Hematopoietic multipotent progenitor cell treated with erythropoietin and hydrocortisone succinate and interleukin-3 and kit ligand, for 8 days (in vitro differentiated cells): ENCODE results near the gene METTL17.
A peak's percentile ranks its signal among the peaks of the same experiment; 100 is the strongest.
"Not testable (repeated sequence)": the region's sequence is repeated elsewhere in the genome, so short reads cannot be mapped to it uniquely, and the experiment has no call there.

Source experiments
- DNase-seq: peaks from one replicate; pipeline ENCODE4 v3.0.0-alpha.2; 2015

Gene METTL17

DNA sequence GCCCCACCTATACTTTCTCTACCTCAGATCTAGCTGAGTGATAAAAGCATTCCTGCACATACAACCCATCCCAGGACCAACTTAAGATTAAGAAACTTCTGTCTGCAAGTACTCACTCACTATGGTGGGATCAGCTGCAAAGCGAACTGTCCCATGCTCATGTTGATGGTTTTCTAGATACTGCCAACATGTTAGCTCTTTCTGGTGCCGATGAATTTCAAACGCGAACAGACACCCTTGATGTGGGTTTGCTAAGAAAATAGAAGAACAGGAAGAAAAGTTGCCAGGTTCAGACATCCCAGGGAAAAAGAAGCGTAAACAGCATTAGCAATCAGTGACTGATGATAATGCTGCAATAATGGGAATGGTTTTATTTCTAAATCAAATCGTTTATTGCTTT lies 7.8 kb downstream of the METTL17 start:
- DNase-seq = no peak

DNA sequence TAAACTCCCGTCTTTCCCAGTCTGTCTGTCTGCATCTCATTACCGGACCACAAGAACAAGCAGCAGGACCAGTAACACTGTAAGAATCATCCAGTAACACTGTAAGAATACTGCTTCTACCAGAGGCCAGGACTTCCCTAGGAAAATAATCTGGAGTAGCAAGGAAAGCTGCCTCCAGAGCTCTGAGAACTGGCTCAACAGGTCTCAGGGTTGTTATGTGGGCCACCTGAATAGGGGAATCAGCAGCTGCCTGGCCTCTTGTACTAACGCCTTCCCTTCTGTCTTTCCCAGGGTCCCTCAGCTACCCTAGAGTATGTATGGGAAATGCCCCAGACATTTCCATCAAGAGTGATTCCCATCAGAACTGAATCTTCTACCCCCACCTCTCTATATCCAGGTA lies 8.4 kb downstream of the METTL17 start:
- DNase-seq = no peak

DNA sequence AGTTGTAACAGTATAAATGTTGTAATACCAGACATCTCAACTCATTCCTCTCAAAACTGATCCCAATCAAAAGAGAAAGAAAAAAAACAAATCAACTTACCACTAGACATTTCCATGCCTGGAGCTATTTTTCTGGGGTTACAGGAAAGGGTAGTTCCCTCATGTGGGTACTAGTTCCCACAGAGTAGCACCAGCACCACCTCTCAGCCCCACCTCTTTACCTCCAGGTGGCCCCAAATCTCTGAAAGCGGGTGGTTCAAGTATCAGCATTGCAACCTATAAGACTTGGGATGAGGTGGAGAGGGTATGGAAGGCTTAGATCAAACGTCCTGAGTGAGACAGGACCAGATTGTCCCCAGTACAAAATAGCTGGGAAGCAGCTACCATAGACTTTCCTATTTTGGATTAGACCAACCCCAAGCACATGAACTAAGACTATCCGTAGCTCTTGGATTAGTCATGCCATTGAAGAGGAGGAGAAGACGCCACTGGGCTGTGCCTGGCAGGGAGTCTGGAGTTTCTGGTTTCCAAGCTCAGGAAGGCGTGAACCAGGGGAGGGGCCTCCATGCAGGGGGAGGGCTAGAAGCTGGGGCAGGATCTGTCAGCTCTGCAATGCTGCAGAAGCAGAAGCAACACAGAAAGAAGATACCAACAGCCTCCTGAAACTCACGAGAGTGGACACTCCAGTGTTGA lies 9.0 kb downstream of the METTL17 start, which contains the start of gene SLC39A2:
Gene SLC39A2, plus strand, starts transcription at position 620 of the 693 bp plus-strand sequence. CDS start 154 bp downstream, outside the sequence.
- DNase-seq = no peak

DNA sequence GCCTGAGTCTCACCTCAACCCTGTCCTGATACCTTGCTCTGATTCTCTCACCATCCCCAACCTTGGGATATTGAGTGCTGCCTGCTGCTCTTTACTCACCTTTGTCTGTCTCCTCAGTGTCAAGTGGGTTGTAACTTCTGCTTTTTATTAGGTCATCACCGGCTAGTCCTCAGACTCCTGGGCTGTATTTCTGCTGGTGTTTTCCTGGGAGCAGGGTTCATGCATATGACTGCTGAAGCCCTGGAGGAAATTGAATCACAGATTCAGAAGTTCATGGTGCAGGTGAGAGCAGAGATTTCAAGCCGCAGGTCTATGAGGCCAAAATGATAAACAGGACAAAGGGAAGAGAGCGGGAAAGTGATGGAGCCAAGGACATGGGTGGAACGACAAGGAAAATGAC lies 9.8 kb downstream of the METTL17 start:
- no peak for DNase-seq

DNA sequence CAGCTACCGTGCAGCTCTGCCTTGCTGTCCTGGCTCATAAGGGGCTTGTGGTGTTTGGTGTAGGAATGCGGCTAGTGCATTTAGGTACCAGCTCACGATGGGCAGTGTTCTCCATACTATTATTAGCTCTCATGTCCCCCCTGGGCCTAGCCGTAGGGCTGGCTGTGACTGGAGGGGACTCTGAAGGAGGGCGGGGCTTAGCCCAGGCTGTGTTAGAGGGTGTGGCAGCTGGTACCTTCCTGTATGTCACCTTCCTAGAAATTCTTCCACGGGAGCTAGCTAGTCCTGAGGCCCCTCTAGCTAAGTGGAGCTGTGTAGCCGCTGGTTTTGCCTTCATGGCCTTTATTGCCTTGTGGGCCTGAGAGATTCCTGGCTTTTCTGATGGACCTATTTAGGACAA lies 11.4 kb downstream of the METTL17 start:
- DNase-seq = no peak

DNA sequence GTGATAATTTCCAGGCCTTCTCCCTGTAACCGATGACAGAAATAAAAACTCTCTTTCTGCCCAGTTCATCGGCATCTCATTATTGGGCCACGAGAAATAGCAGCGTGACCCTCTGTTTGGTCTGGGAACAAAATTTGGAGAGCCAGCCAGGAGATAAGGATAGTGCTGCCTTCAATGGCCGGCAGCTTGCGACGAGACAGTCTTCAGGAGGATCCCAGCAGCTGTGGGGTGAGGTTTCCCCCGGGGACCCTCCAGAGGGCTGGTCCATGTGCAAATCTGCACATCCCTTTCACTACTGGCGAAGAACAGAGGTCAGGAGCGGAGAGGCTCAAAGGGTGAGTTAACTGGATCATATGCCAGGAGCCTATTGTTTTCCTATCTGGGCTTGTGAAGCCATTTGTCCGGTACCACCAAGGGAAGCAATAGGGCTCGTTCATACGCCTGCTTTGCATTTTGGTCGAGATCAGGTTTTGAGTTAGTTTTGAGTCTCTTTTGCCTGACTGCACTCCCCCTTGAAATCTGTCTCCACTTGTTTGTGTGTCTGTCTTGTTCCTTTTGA lies 14.1 kb downstream of the METTL17 start:
- DNase-seq = no peak

DNA sequence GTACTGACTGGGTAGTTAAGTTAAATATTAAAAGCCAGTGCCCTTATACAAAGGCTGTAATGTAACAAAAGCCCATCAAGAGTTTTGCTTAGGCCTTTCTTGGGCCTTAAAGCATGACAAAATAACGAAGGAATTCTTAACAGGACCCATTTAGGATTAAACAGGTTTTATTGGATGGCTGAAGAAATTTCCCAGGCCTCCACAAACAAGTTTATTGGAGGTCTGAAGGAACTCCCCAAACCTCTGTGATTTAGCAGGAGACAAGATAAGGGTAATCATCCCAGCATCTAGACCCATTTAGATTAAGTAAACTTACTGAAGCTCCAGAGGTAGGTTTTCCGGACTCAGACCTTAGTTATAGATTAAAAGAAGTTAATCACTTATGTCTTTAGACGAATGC lies 19.9 kb downstream of the METTL17 start:
- DNase-seq = not testable (repeated sequence)

DNA sequence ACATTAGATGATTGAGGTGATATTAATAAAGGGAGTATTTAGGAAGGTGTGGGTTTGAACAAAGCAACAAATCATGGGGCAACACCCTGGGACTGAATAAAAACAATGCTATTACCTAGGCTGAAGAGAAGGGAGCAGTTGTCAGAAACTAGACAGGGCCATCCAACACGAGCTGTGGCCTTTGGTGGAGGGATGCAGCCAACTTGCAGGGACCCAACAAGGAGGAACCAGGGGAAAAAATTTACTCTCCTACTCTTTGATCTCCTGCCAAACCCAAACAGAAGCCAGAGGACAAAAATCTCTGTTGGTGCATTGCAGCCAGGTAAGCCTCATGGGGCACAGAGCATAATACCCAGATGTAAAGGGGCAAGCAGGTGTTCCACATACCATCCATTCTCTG lies 21.4 kb downstream of the METTL17 start:
- no peak for DNase-seq

DNA sequence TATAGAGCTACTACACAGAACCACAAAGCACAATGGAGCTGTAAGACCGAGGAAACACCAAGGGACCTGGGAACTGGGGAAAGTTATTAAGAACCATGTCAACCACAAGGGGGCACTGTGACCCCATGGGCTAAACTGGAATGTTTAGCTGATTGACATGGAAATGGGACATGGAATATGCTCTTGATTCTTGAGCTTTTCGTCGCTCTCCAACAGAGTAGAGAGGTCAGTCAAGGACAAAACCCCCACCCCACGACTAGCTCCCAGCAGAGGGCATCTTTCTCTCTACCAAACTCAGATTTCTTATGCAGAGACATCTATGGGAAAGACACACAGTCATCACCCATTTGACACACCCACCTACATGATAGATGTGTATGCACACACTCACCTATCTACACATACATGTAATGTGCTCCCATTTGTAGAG lies 25.0 kb downstream of the METTL17 start:
- peak; percentile 87 for DNase-seq

DNA sequence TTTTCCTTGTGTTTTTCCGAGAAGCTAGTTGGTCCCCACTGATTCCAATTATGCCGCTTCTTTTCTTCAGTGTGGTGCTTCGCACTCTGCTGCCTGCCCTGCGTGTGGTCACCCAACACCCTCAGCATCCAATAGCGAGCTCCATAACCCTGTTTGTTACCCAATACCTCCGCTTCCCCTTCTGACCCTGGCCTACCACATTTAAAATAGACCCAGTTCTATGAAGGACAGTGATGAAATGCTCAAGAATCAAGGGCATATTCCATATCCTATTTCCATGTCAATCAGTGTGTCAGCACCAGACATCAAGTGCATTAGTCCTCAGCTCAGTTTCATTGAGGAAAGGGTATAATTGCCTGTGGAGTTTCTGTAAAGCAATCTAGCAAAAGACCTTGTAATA lies 25.5 kb downstream of the METTL17 start:
- no peak for DNase-seq

DNA sequence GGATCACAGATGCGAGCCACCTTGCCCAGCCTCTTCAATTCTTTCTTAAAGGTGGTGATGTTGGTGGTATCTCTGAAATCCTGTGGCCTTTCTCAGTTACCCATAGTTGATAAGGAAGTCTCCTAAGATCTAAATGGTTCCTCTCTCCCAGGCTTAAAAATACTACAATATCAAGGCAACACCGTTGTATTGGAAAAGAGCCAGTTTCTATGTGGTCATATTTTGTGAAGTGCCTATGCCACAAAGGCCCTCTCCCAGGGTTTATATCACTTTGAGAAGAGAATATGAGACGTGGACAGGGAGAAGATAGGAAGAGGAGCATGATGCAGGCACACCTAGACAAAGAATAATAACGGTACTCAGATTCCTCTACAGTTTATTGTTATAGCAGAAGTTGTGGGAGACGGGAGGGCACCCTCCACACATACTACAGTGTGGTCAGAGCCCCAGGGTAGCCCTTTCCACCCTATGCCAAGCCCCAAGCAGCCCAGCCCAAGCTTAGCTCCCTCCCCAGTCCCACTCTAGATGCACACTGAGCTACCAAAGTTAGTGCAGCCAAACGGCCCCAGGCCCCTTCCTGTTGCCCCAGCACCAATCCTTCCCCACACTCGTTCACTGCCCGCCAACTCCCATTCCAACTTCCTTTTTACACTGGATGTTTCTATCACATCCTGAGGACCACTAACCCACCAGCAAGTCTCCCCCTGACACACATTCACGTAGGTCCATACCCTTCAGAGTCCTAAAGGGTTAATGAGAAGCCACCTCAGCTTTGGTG lies 26.8 kb downstream of the METTL17 start:
- peak; percentile 22 for DNase-seq

DNA sequence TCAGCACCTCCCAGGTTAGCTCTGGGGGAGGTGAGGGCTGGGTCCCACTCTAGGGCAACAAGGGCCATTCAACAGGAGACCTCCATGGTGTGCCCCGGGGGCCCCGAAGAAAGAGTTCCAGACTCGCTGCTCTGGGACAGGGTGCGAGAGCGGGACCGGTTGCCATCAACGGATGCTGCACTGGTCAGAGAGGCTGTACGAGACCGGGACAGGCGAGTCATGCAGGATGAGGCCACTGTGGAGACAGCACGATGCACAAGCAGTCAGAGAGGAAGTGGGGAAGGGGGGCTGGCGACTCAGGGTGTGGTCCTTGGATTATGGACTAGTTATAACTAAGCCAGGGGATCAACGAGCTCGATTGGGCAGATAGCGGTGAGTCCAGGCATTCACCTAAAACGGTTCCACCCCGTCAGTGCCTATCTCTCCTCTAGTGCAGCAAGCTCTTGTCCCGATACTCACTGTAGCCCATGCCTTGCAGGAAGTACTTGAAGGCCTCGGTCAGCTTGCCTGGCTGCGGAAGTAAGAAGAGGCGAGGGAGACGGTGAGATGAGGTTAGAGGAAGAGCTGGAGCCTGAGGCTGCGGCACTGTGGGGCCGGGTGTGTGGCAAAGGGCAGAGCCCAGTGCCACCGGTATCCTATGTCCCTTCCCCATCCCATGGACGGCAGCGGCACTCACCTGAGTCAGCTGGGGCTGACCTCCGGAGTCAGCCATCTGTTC lies 27.9 kb downstream of the METTL17 start:
- DNase-seq = no peak

DNA sequence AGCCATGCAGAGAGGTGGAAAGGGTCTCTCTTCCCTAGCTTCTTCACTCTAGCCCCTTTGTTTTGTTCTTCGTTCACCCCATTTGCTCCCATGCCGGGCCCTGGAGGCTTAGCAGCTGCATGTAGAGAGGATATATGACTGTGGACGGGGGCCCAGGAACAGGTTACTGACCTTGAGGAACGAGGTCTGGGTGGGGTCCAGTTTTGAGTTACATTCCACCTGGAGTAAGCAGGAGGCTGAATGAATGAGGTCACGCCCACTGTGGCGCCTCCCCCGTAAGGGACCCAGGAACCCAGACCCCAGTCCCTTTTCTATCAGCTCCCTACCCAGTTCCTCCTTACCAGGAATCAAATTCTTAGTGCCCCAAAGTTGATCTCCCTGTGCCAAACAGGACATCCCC lies 28.5 kb downstream of the METTL17 start:
- DNase-seq = no peak

DNA sequence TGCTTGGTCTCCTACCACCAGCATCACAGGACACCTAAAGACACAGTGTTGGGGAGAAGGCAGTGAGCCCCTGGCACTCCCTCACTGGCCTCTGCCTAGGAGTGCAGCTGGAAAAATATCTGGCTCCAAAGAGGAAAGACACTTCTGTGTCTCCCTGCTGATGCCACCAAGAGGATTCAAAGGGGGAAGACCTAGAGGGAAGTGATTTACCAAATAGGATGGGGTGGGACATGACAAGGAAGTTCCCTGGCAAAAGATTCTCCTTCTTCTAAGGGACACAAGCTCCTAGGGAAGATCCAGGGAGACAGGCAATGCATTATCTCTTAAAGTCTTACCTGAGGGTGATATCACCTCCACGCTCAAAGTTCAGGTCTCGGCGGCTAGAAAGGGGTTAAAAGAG lies 29.0 kb downstream of the METTL17 start:
- DNase-seq = no peak

DNA sequence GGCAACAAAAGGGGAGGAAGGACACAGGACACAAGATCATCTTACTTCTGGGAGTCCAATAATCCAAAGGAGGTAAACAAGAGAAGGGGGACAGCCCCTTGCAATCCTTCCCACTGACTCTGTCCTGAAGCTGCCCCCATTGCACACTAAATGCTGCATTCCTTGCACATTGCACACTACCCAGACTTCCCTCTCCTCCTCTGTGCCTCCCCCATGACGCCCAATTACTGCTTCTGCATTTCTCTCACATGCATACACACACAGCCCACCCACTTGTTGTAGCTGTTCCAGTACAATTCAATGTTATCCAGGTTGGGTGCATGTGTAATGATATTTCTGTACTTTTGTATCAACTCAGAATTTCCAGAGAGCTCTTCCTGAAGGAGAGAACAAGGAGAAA lies 29.6 kb downstream of the METTL17 start:
- DNase-seq = no peak

DNA sequence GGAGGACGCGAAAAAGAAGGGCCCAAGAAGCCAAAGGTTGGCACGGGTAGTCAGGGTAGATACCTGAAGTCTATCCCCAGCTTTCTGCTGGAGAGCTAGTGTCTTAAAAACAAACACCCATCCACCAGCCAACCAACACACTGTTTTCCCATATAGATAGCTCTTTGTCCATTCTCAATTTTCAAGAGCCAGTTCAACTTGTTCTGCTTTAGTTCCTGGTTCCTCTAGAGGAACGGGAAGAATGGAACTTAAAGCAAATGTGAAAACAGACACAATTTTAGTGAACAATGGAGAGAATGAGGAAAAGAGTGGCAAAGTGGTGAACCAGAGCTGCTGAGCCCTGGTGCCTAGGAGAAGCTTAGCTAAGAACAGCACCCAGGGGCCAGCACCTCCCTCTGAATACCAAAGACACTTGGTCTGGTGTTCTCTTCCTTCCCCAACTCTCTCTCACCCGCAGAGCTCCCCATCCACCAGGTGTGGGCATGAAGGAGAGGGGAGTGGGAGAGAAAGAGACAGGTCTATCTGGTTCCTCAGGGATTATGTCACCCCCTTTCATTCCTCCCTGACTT lies 31.3 kb downstream of the METTL17 start:
- no peak for DNase-seq

DNA sequence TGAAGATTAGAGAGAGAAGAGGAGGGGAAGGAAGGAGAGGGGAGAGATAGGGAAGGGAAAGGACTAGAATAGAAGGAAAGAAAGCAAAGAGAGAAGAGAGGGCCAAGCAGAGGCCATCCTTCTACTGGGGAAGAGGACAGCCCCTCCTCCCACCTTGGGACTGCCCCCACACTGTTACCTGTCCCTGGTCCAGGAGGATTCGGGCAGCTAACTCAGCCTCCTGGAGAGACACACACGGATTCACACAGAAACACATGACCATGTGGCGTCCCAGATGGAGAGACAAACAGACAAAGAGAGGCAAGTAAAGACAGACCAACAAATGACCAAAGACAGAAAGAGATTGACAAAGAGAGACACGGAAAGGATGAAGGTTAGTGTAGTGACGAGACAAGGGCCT lies 32.9 kb downstream of the METTL17 start:
- DNase-seq = no peak

DNA sequence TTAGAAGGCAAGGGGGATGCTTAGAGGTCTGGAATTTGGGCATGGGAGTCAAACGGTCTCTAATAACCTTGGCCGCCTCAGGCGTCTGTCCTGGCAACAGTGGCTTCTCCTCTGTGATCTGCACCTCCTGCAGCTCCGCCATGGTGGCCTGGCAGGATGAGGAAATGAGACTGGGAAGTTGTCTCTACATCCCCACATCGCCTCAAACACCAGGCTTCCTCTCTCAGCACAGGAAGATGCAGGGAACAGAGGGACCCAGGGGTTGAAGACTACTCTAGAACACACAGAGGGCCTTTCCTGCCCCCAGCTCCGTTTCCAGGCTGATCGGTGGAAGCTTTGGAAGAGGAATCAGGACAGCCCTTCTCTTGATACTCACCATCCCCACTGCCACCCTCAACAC lies 33.4 kb downstream of the METTL17 start:
- no peak for DNase-seq

DNA sequence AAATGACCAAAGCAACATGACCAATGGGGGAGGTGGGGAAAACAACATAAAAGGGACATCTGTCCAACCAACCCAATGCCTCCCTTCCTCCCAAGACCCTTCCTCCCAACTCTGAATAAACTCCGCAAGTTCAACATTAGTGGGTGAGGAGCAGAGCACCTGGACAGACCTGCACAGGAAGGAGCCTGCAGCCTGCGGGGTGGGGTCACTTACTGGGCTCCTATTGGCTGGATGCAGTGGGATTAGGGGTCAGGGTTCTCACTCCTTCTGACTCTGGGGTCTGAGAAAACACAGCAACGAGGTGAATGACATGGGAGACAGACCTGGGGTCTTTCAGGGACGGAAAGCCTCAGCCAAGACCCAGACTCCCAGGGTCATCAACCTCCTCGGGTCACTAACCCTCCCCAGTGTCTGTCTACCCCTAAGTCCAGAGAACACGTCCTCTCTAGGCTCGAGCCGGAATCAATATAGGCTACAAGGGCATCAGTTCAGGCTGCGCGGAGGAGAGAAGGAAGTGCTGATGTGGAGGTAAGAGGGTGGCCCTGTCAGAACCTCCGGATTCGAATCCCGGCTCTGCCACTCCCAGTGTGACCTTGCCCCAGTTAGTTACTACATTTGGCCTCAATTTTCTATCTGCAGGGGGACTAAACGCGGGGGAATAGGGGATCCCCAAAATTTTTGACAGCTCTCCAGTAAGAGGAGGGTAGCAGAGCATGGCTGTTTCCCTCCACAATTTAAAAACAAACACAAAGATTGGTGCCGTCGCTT lies 34.2 kb downstream of the METTL17 start:
- DNase-seq = no peak

DNA sequence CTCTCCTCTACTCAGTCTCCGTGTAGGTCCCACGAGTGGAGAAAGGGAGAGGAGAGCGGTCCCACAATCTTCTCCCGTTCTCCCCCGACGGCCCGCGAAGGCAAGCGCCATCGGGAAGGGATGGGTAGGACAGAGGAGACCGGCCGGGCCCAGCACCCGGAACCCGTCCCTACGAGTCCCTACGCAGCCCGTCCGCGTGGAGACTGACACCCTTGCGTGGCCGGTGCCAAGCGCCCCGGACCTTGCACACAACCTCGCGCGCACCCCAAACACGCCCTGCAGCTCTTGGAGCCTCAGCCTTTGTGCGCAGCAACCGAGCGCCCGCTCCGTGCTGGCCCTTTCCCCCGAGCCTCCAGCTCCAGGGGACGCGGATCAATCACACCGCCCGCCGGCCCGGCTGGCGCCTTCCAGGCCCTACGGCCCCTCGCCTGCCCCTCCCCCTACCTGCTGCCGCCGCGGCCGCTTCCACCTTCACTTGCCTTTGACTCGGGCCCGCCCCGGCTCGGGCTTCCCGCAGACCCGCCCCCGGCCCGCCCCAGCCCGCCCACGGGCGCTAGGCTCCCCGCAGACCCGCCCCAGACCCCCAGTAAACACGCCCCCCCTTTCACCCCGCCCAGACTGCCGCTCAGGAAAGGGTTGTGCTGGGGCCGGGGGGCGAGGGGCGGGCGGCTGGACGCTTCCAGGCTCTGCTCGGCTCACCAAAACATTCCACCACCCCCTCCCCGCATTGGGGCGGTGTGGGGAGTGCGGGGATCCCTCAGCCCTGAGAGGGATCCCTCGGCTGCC lies 35.0 kb downstream of the METTL17 start, which contains the start of gene NDRG2:
Gene NDRG2, minus strand, starts transcription at position 477 of the 786 bp plus-strand sequence. CDS start 1,746 bp downstream, outside the sequence.
- no peak for DNase-seq
